Peyer's patch (tissue), 4 donors: ENCODE measurements around the gene PACSIN2. TPM values are rescaled to one million over a fixed set of nuclear protein-coding genes. Genes with fewer than 3 reads are reported as not detected.

Experiments
- DNase-seq, 3 donors: peaks; one replicate each; pipeline ENCODE4 v3.0.0-alpha.2; 2017 to 2019
- H3K27ac ChIP-seq, 4 donors: fragments of 200-600 bp; sonication (generic); one replicate each; pipeline ENCODE4 v1.5.1; 2016 to 2019
- H3K27me3 ChIP-seq, 2 donors: fragments of 200-600 bp; sonication (generic); one replicate each; pipeline ENCODE4 v1.5.1; 2019
- H3K36me3 ChIP-seq, 3 donors: fragments of 200-600 bp; sonication (generic); one replicate each; pipeline ENCODE4 v1.5.1; 2016 to 2019
- H3K4me1 ChIP-seq, 4 donors: fragments of 200-600 bp; sonication (generic); one replicate each; pipeline ENCODE4 v1.5.1; 2016 to 2019
- H3K4me3 ChIP-seq, 4 donors: fragments of 200-600 bp; sonication (generic); 1 replicate in 3 of 4; 2 replicates in 1 of 4; pipeline ENCODE4 v1.5.1; 2016 to 2019; ENCODE audit warnings: mild to moderate bottlenecking in 1 of 4
- H3K9me3 ChIP-seq, 4 donors: fragments of 200-600 bp; sonication (generic); one replicate each; pipeline ENCODE4 v1.5.1; 2016 to 2019; ENCODE audit warnings: mild to moderate bottlenecking in 1 of 4
- CTCF ChIP-seq, 6 experiments: fragments of 450-650 bp in 4 of 6; fragments of 200-600 bp in 2 of 6; sonication (generic) in 1 of 6; IDR thresholded peaks; one replicate each; pipeline ENCODE4 v1.5.1; 2017 to 2019; ENCODE audit warnings: antibody characterized with exemption in 6 of 6, mild to moderate bottlenecking in 3 of 6, moderate library complexity in 1 of 6
- POLR2A ChIP-seq, 2 donors: fragments of 450-650 bp; IDR thresholded peaks; one replicate each; pipeline ENCODE4 v1.5.1; 2017; ENCODE audit warnings: antibody characterized with exemption in 2 of 2, mild to moderate bottlenecking in 2 of 2, moderate library complexity in 2 of 2
- total RNA-seq, 4 donors: library from RNA; depleted of rRNA; stranded (reverse); fragments of >200 nt; gene quantifications; one replicate each; pipeline ENCODE4 v1.1.0, GENCODE V29; 2016

Gene PACSIN2
- total RNA-seq, 4 donors from 2014 or later: 58.0 to 149 (median 110) TPM

GRCh38 chr22:42907404-42908373, 107.3 kb downstream of the PACSIN2 start:
- H3K4me3 ChIP-seq: no peak overlapping the region
- H3K27me3 ChIP-seq: no peaks in the 10 kb centered on the region
- peaks cover 0 to 29% (median 0%) of the 10 kb centered on the region in 4 donors for H3K4me1 ChIP-seq
- H3K27ac ChIP-seq: peak overlapping the region in 3 of 4 donors; percentile 2 to 44 (median 7)
- no peak for DNase-seq
- H3K36me3 ChIP-seq: peaks cover 0 to 37% (median 0%) of the 10 kb centered on the region in 3 donors
- TF ChIP-seq CTCF (IDR thresholded peaks at IDR 0.05): no peak
- TF ChIP-seq POLR2A (IDR thresholded peaks at IDR 0.05): no peak
- no peaks in the 10 kb centered on the region for H3K9me3 ChIP-seq

- peaks cover 0 to 29% (median 0%) of the 10 kb centered on the region in 4 donors for H3K4me1 ChIP-seq
- no peaks in the 10 kb centered on the region for H3K27me3 ChIP-seq
- peaks cover 0 to 36% (median 0%) of the 10 kb centered on the region in 3 donors for H3K36me3 ChIP-seq
- no peak for TF ChIP-seq CTCF (IDR thresholded peaks at IDR 0.05)
- TF ChIP-seq POLR2A (IDR thresholded peaks at IDR 0.05): no peak
- DNase-seq: no peak
- peak overlapping the region in 3 of 4 donors; percentile 7 to 44 (median 34) for H3K27ac ChIP-seq
- no peak overlapping the region for H3K4me3 ChIP-seq
- H3K9me3 ChIP-seq: no peaks in the 10 kb centered on the region
These were observed 108.2 kb downstream of the PACSIN2 start for GRCh38 chr22:42906605-42907348.

GRCh38 chr22:42905702-42906183, 109.2 kb downstream of the PACSIN2 start:
- TF ChIP-seq CTCF (IDR thresholded peaks at IDR 0.05) (no peak), POLR2A (IDR thresholded peaks at IDR 0.05) (no peak)
- no peaks in the 10 kb centered on the region for H3K9me3 ChIP-seq
- no peak overlapping the region for H3K4me3 ChIP-seq
- no peaks in the 10 kb centered on the region for H3K27me3 ChIP-seq
- H3K36me3 ChIP-seq: peaks cover 0 to 34% (median 0%) of the 10 kb centered on the region in 3 donors
- no peak for DNase-seq
- H3K4me1 ChIP-seq: peaks cover 0 to 29% (median 0%) of the 10 kb centered on the region in 4 donors
- H3K27ac ChIP-seq: peak overlapping the region in 3 of 4 donors; percentile 7 to 44 (median 17)

- no peak for DNase-seq
- Histone ChIP-seq H3K9me3 (no peaks in the 10 kb centered on the region), H3K27me3 (no peaks in the 10 kb centered on the region), H3K27ac (peak overlapping the region in 1 of 4 donors; percentile 7), H3K36me3 (peaks cover 0 to 30% (median 0%) of the 10 kb centered on the region in 3 donors), H3K4me1 (peaks cover 0 to 29% (median 0%) of the 10 kb centered on the region in 4 donors), H3K4me3 (no peak overlapping the region)
- no peak for TF ChIP-seq POLR2A (IDR thresholded peaks at IDR 0.05)
- no peak for TF ChIP-seq CTCF (IDR thresholded peaks at IDR 0.05)
These were observed 109.7 kb downstream of the PACSIN2 start for GRCh38 chr22:42905217-42905616.

GRCh38 chr22:42904050-42904449, 110.9 kb downstream of the PACSIN2 start:
- no peak for DNase-seq
- Histone ChIP-seq H3K4me1 (peaks cover 0 to 29% (median 0%) of the 10 kb centered on the region in 4 donors), H3K27me3 (no peaks in the 10 kb centered on the region), H3K36me3 (peaks cover 0 to 26% (median 0%) of the 10 kb centered on the region in 3 donors), H3K4me3 (no peak overlapping the region), H3K27ac (no peak overlapping the region), H3K9me3 (no peaks in the 10 kb centered on the region)
- TF ChIP-seq POLR2A (IDR thresholded peaks at IDR 0.05) (no peak), CTCF (IDR thresholded peaks at IDR 0.05) (no peak)
